Middle frontal gyrus (tissue), 1 donor: Measurements from ENCODE around the gene OR52B6.
"Not testable (repeated sequence)": the region's sequence is repeated elsewhere in the genome, so short reads cannot be mapped to it uniquely, and the experiment has no call there.

ENCODE experiments used
- DNase-seq: peaks from one replicate; pipeline ENCODE4 v3.0.0-alpha.2; 2015; ENCODE audit warnings: low spot score; ENCODE audit errors: extremely low spot score

The OR52B6 gene

GRCh38 chr11:5580577-5580976 is at the start of gene OR52B6:
TSS of gene OR52B6 (plus strand) at chr11:5580877. CDS start at chr11:5580877, 0 bp downstream.
- no peak for DNase-seq

GRCh38 chr11:5531053-5531831 is 49.4 kb upstream of the OR52B6 start:
- no peak for DNase-seq

GRCh38 chr11:5534046-5534445 is 46.6 kb upstream of the OR52B6 start:
- DNase-seq, result no peak

DNA sequence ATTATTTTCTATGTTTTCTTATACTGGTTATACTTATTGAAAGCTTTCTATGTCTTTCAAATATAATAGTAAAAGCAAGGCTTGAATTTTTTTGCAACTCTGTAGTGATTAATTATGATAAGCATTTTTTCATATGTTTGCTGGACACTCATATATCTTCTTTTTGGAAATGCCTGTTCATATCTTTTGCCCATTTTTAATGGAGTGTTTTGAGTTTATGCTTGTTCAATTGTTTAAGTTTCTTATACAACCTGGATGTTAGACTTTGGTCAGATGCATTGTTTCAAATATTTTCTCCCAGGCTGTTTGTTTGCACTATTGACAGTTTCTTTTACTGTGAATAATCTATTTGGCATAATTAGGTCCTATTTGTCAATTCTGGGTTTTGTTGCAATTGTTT is 44.2 kb upstream of the OR52B6 start:
- DNase-seq, result no peak

- DNase-seq, result no peak
Observed at GRCh38 chr11:5541427-5541826, 39.2 kb upstream of the OR52B6 start.

DNA sequence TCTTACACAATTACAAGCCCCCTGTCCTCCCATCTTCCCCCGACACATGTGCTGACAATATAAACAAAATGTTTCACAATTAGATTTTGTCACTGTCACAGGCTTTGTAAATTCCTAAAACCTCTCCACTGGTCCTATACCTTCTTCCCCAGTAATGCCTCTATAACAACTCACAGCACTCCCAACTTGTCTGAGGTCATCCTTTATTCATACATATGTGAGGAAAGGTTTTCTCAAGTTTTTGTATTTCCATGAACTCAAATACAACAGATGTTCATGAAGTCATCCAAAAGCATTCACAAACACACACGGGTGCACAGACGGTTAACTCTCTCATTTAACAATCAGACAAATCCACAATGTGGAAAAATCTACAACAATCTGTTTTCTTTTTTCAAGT is 34.2 kb upstream of the OR52B6 start:
- no peak for DNase-seq

GRCh38 chr11:5547982-5548381 is 32.7 kb upstream of the OR52B6 start:
- no peak for DNase-seq

DNA sequence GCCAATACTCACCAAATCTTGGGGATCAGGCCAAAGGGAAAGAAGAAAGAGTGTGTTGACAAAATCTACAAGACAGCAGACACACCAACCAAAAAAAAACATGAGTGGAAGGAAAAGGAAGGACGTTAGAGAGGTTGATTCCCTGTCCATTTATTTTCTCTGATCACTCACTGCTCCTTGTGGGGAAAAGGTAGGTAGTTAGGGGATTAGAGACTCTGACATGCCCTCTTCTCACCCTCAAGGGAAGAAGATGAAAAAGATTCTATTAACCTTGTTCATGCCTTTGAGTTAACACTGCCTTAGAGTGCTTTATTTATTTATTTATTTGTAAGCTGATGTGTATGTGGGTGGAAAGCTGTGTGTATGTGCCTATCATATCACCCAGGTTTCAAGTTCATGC is 32.2 kb upstream of the OR52B6 start, which contains the start of gene OR52H1:
Gene OR52H1 (minus strand): TSS at position 101 of the 400 bp plus-strand sequence. CDS start 3,035 bp downstream, outside the sequence.
- DNase-seq, result no peak

GRCh38 chr11:5550440-5551095 is 30.1 kb upstream of the OR52B6 start:
- DNase-seq, result no peak

DNA sequence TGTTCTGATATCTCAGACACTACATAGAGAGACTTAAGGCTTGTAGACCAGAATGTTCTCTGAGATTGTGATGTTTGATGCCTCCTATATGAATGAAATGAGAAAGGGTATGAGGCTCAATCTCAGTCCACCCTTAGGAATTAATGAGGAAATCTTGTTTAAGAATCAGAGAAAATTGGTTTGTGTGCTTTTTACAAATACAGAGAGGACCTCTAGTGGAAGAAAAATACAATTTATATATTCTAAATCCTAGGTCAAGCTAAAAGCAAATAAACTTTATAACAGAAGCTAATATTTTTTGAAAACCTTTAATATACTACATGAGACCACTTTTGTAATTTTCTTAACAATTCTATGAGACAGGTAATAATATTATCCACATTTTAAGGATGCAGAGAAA is 27.3 kb upstream of the OR52B6 start:
- DNase-seq, result no peak

- no peak for DNase-seq
Observed at GRCh38 chr11:5556596-5557188, 24.0 kb upstream of the OR52B6 start.

DNA sequence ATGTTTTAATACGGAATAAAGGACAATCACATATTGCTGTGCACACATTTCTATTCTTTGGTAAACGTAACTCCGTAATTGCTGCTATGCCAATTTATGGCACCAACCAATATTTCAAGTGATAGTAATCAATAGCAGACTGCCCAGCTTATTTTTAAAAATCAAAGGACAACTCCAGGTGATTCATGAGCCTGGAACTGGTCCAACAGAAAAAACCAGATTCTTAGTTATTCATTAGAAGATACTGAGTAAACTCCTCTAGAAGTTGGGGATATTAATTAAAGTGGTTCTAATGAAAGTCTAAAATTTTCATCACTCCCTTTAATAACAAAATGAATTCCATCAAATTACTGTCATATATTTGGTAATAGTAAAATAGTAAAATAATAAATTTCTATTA is 22.9 kb upstream of the OR52B6 start:
- DNase-seq, result no peak

- no peak for DNase-seq
Observed at GRCh38 chr11:5564259-5565019, 16.2 kb upstream of the OR52B6 start.

- DNase-seq, result no peak
Observed at GRCh38 chr11:5574654-5575053, 6.0 kb upstream of the OR52B6 start.

DNA sequence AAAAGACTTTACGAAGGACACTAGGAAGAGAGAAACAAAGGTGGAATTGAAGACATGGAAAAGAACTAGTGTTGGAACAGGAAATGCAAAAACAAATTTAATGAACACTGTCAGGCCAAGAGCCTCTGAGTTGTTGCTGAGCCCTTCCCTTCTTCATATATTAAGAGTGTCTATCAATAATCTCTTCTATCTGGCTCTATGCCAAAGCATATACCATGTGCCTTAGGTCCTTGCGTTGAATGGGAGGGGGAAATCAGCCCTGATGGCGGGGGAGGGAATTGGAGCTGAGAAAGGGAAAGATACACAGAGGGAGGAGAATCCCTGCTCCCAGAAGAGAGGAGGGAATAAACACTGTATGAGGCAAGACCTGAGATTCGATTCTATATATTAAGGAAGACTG is 5.5 kb upstream of the OR52B6 start:
- DNase-seq, result no peak

- DNase-seq, result no peak
Observed at GRCh38 chr11:5577101-5577500, 3.6 kb upstream of the OR52B6 start.

DNA sequence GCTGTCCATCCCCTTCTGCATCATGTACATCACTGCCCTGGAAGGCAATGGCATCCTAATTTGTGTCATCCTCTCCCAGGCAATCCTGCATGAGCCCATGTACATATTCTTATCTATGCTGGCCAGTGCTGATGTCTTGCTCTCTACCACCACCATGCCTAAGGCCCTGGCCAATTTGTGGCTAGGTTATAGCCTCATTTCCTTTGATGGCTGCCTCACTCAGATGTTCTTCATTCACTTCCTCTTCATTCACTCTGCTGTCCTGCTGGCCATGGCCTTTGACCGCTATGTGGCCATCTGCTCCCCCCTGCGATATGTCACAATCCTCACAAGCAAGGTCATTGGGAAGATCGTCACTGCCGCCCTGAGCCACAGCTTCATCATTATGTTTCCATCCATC is 337 bp downstream of the OR52B6 start:
- DNase-seq, result no peak

DNA sequence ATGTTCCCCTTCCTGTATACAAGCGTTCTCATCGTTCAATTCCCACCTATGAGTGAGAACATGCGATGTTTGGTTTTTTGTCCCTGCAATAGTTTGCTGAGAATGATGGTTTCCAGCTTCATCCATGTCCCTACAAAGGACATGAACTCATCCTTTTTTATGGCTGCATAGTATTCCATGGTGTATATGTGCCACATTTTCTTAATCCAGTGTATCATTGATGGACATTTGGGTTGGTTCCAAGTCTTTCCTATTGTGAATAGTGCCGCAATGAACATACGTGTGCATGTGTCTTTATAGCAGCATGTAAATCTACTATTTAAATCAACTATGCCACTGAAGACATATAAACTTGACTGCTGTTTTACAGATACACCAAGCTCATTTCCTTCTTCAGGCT is 3.8 kb downstream of the OR52B6 start:
- not testable (repeated sequence) for DNase-seq

- not testable (repeated sequence) for DNase-seq
Observed at GRCh38 chr11:5589906-5590305, 9.2 kb downstream of the OR52B6 start.

DNA sequence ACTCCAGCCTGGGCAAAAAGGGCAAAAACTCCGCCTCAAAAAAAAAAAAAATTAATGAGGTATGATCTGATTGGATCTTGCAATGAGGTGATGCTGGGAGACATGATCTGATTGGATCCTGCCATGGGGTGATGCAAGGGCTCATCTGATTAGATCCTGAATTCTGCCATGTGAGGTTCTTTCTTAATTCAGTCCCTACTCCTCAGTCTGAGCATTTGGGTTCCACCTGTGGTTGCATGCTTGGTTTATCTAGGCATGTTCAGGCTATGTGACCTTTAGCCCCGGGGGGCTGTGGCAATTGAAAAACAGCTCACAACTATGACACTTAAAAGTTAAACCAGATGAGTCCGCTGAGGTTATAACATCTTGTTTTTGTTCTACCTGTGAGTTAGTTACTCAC is 10.9 kb downstream of the OR52B6 start:
- DNase-seq, result no peak

DNA sequence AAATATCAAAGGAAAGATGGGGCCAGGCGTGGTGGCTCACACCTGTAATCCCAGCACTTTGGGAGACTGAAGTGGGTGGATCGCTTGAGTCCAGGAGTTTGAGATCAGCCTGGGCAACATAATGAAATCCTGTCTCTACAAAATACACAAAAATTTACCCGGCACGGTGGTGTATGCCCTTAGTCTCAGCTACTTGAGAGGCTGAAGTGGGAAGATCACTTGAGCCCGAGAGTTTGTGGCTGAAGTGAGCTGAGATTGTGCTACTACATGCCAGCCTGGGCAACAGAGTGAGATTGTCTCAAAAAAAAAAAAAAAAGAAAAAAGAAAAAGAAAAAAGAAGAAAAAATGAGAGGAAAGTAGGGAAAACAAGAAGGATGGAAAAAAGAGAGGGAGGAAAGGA is 11.9 kb downstream of the OR52B6 start:
- DNase-seq, result no peak

DNA sequence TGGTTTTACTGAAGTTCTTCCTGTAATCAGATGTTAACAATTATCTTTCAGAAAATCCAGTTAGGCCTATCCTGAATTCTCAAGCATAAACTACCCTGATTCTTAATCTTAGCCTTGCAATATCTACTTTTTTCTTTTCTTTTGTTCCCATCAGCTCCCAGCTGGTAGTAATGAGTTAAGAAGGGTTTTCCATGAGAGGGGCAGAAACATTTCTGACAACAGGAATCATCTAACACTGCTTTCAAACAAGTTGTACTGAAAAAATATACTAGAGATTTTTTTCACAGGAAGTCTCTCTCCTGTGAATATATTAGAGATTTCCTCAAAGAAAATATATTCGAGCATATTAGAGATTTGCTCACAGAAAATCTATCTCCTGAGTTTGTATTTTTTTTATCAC is 12.5 kb downstream of the OR52B6 start:
- no peak for DNase-seq
